IMR-90 (cell line): Measurements from ENCODE around the gene UBE2V1. TPM values are rescaled to one million over a fixed set of nuclear protein-coding genes. Genes with fewer than 3 reads are reported as not detected.

ENCODE experiments used
- ATAC-seq: fragments of 200-7000 bp; cut with Tn5 transposase; 2 replicates; pipeline ENCODE4 v1.9.1; 2020; ENCODE audit warnings: low read depth, mild to moderate bottlenecking, moderate library complexity
- BruUV-seq: library from RNA; stranded (reverse); fragments of 400-500 nt; replicated peaks from 2 replicates; lab custom pipeline; 2021; lab: Mats Ljungman, UMichigan
- CTCF ChIA-PET: fragments of 300-600 bp; formaldehyde crosslinking; extraction: SDS; loops from one replicate; lab custom pipeline; 2021; ENCODE audit warnings: antibody characterized with exemption; lab: Yijun Ruan, JAX
- POLR2A ChIA-PET: fragments of 300-600 bp; sonication (Branson Sonifier 250); formaldehyde crosslinking; loops from one replicate; lab custom pipeline; 2022; ENCODE audit warnings: antibody characterized with exemption; ENCODE audit not compliant: unreplicated experiment; lab: Charles Lee
- DNase-seq: peaks from one replicate; pipeline ENCODE4 v3.0.0; 2013
- H2AFZ ChIP-seq: replicated peaks from 2 replicates; pipeline ENCODE3; 2013; ENCODE audit warnings: low read length, mild to moderate bottlenecking; ENCODE audit not compliant: poor library complexity
- H2AK5ac ChIP-seq: 2 replicates; pipeline ENCODE4 v1.6.1; 2013; ENCODE audit warnings: low read depth, low read length, inconsistent platforms
- H2AK9ac ChIP-seq: replicated peaks from 2 replicates; pipeline ENCODE3; 2013; ENCODE audit warnings: mild to moderate bottlenecking, low read depth, low read length, moderate library complexity; ENCODE audit not compliant: poor library complexity
- H2BK120ac ChIP-seq: 2 replicates; pipeline ENCODE4 v1.6.1; 2013; ENCODE audit warnings: low read depth, low read length, inconsistent platforms
- H2BK15ac ChIP-seq: 3 replicates; pipeline ENCODE4 v1.6.1; 2013; ENCODE audit warnings: low read depth, low read length, inconsistent platforms
- H2BK20ac ChIP-seq: 2 replicates; pipeline ENCODE4 v1.6.1; 2013; ENCODE audit warnings: low read depth, mild to moderate bottlenecking, inconsistent platforms, low read length, moderate library complexity
- H2BK5ac ChIP-seq: 2 replicates; pipeline ENCODE4 v1.6.1; 2013; ENCODE audit warnings: mild to moderate bottlenecking, low read depth, low read length, inconsistent platforms; ENCODE audit not compliant: poor library complexity, severe bottlenecking
- H3K14ac ChIP-seq: replicated peaks from 2 replicates; pipeline ENCODE4 v1.6.1; 2013; ENCODE audit warnings: low read depth, low read length, inconsistent platforms
- H3K18ac ChIP-seq: 2 replicates; pipeline ENCODE4 v1.6.1; 2013; ENCODE audit warnings: low read depth, low read length, control low read depth
- H3K23ac ChIP-seq: 2 replicates; pipeline ENCODE4 v1.6.1; 2013; ENCODE audit warnings: low read depth, low read length, inconsistent platforms
- H3K27ac ChIP-seq: 2 replicates; pipeline ENCODE4 v1.5.1; 2013; ENCODE audit warnings: mild to moderate bottlenecking, control low read depth, low read length; ENCODE audit not compliant: insufficient read depth
- H3K27me3 ChIP-seq: 2 replicates; pipeline ENCODE4 v1.6.1; 2013; ENCODE audit warnings: low read length; ENCODE audit not compliant: control insufficient read depth, insufficient read depth
- H3K36me3 ChIP-seq: 2 replicates; pipeline ENCODE4 v1.6.1; 2013; ENCODE audit warnings: low read length, mixed read lengths; ENCODE audit not compliant: control insufficient read depth, insufficient read depth
- H3K4ac ChIP-seq: 2 replicates; pipeline ENCODE4 v1.6.1; 2013; ENCODE audit warnings: low read depth, low read length, inconsistent platforms
- H3K4me1 ChIP-seq: 2 replicates; pipeline ENCODE4 v1.6.1; 2013; ENCODE audit warnings: low read length, mixed read lengths; ENCODE audit not compliant: control insufficient read depth, insufficient read depth
- H3K4me2 ChIP-seq: 2 replicates; pipeline ENCODE4 v1.6.1; 2013; ENCODE audit warnings: low read depth, mild to moderate bottlenecking, control low read depth, low read length, moderate library complexity
- H3K4me3 ChIP-seq: 2 replicates; pipeline ENCODE4 v1.5.1; 2013; ENCODE audit warnings: low read depth, mild to moderate bottlenecking, control low read depth, low read length, moderate library complexity; ENCODE audit not compliant: insufficient read depth
- H3K56ac ChIP-seq: 2 replicates; pipeline ENCODE4 v1.6.1; 2013; ENCODE audit warnings: low read length, inconsistent platforms; ENCODE audit not compliant: insufficient read depth; ENCODE audit errors: extremely low read depth
- H3K79me1 ChIP-seq, 2 experiments: 2 replicates each; pipeline ENCODE4 v1.6.1; 2013; ENCODE audit warnings: low read length in 2 of 2, inconsistent platforms in 1 of 2, low read depth in 1 of 2
- H3K9ac ChIP-seq: 2 replicates; pipeline ENCODE4 v1.6.1; 2013; ENCODE audit warnings: low read depth, low read length, control low read depth
- H3K9me1 ChIP-seq: 2 replicates; pipeline ENCODE4 v1.6.1; 2013; ENCODE audit warnings: low read length, inconsistent platforms; ENCODE audit not compliant: insufficient read depth
- H3K9me3 ChIP-seq: 2 replicates; pipeline ENCODE4 v1.6.1; 2013; ENCODE audit warnings: low read length; ENCODE audit not compliant: control insufficient read depth, insufficient read depth
- H4K20me1 ChIP-seq: 2 replicates; pipeline ENCODE4 v1.6.1; 2013; ENCODE audit warnings: low read length, inconsistent platforms; ENCODE audit not compliant: insufficient read depth
- H4K5ac ChIP-seq: 2 replicates; pipeline ENCODE4 v1.6.1; 2013; ENCODE audit warnings: mild to moderate bottlenecking, low read depth, low read length, control low read depth
- H4K8ac ChIP-seq, 2 experiments: 2 replicates each; pipeline ENCODE4 v1.6.1; 2013; ENCODE audit warnings: low read depth in 2 of 2, low read length in 2 of 2, control low read depth in 1 of 2, inconsistent platforms in 1 of 2
- H4K91ac ChIP-seq: 2 replicates; pipeline ENCODE4 v1.6.1; 2013; ENCODE audit warnings: low read depth, low read length, inconsistent platforms; ENCODE audit not compliant: insufficient read depth
- BHLHE40 ChIP-seq: fragments of 150-350 bp; IDR thresholded peaks from 2 replicates; pipeline ENCODE4 v1.6.1; 2016; ENCODE audit warnings: mild to moderate bottlenecking, low read depth, low read length
- CEBPB ChIP-seq: IDR thresholded peaks from 2 replicates; pipeline ENCODE4 v1.6.1; 2012; ENCODE audit warnings: low read depth, low read length, improper control_type of control experiment
- CHD1 ChIP-seq: IDR thresholded peaks from 2 replicates; pipeline ENCODE4 v1.6.1; 2012; ENCODE audit warnings: low read depth, low read length, improper control_type of control experiment
- CTCF ChIP-seq: conservative IDR thresholded peaks from 2 replicates; pipeline ENCODE4 v1.5.1; 2012; ENCODE audit warnings: mild to moderate bottlenecking, low read depth, low read length, improper control_type of control experiment
- ELK1 ChIP-seq: fragments of 150-350 bp; IDR thresholded peaks from 2 replicates; pipeline ENCODE4 v1.6.1; 2016; ENCODE audit warnings: low read depth, mild to moderate bottlenecking, low read length, moderate library complexity, borderline replicate concordance
- FOS ChIP-seq: fragments of 150-350 bp; IDR thresholded peaks from 2 replicates; pipeline ENCODE4 v1.6.1; 2016; ENCODE audit warnings: low read depth, low read length
- MAFK ChIP-seq: IDR thresholded peaks from 2 replicates; pipeline ENCODE4 v1.6.1; 2012; ENCODE audit warnings: low read depth, low read length, improper control_type of control experiment
- MAZ ChIP-seq: IDR thresholded peaks from 2 replicates; pipeline ENCODE4 v1.6.1; 2012; ENCODE audit warnings: low read depth, mild to moderate bottlenecking, low read length, improper control_type of control experiment, moderate library complexity, borderline replicate concordance
- MXI1 ChIP-seq: IDR thresholded peaks from 2 replicates; pipeline ENCODE4 v1.6.1; 2012; ENCODE audit warnings: low read depth, mild to moderate bottlenecking, low read length, moderate library complexity, borderline replicate concordance
- NFE2L2 ChIP-seq: fragments of 150-350 bp; IDR thresholded peaks from 2 replicates; pipeline ENCODE4 v1.6.1; 2016; ENCODE audit warnings: low read depth, mild to moderate bottlenecking, low read length
- POLR2A ChIP-seq: IDR thresholded peaks from 2 replicates; pipeline ENCODE4 v1.6.1; 2012; ENCODE audit warnings: mild to moderate bottlenecking, low read depth, low read length
- RAD21 ChIP-seq: IDR thresholded peaks from 2 replicates; pipeline ENCODE4 v1.6.1; 2012; ENCODE audit warnings: low read length, improper control_type of control experiment
- RCOR1 ChIP-seq: IDR thresholded peaks from 2 replicates; pipeline ENCODE4 v1.6.1; 2012; ENCODE audit warnings: mild to moderate bottlenecking, low read length, improper control_type of control experiment; ENCODE audit not compliant: insufficient replicate concordance
- RFX5 ChIP-seq: IDR thresholded peaks from 2 replicates; pipeline ENCODE4 v1.8.0; 2012; ENCODE audit warnings: low read depth, mild to moderate bottlenecking, low read length, moderate library complexity
- SMC3 ChIP-seq: fragments of 150-350 bp; IDR thresholded peaks from 2 replicates; pipeline ENCODE4 v1.6.1; 2016; ENCODE audit warnings: low read depth, mild to moderate bottlenecking, antibody characterized with exemption, low read length, moderate library complexity
- dilution Hi-C: fragments of 300-500 bp; cut with HindIII; formaldehyde crosslinking; loops from one replicate; pipeline ENCODE4 v1.14.3; 2018; ENCODE audit warnings: low sequenced_read_pairs; ENCODE audit not compliant: unreplicated experiment
- in situ Hi-C: fragments of 300-500 bp; cut with MboI; formaldehyde crosslinking; loops from 3 replicates; pipeline ENCODE4 v1.14.3; 2019; ENCODE audit warnings: low sequenced_read_pairs, inconsistent platforms, mixed read lengths
- intact Hi-C: fragments of 100-400 bp; cut with micrococcal nuclease; formaldehyde crosslinking; loops from 2 replicates; pipeline ENCODE4 v1.10.0; 2022
- polyA plus RNA-seq, 3 experiments: library from polyadenylated mRNA; depleted of rRNA; stranded (reverse); fragments of >200 nt; gene quantifications; 2 replicates each; pipeline ENCODE4 v1.2.3, GENCODE V29; 2012; ENCODE audit warnings: low replicate concordance in 1 of 3
- total RNA-seq: library from RNA; depleted of rRNA; stranded (reverse); fragments of >200 nt; gene quantifications from 2 replicates; pipeline ENCODE4 v1.2.3, GENCODE V29; 2012
- TF ChIP-seq, protein P1 (sequence below): fragments of 150-350 bp; IDR thresholded peaks from 2 replicates; pipeline ENCODE4 v1.6.1; 2017; ENCODE audit warnings: mild to moderate bottlenecking, antibody characterized with exemption, low read length, low read depth

Gene UBE2V1
- total and polyA plus RNA-seq, 2 of the 4 experiments (the other 2 are of a cell fraction) = 20.1 to 138 TPM

- Histone ChIP-seq H3K56ac (no peak overlapping the region), H4K20me1 (peaks cover 83% of the 10 kb centered on the region), H3K4ac (no peak overlapping the region), H4K91ac (no peak overlapping the region), H3K9me1 (peaks cover 34% of the 10 kb centered on the region), H3K18ac (no peak overlapping the region), H3K4me1 (peaks cover 27% of the 10 kb centered on the region), H3K9me3 (no peaks in the 10 kb centered on the region), H3K27me3 (no peaks in the 10 kb centered on the region), H2BK120ac (no peak overlapping the region), H4K5ac (no peak overlapping the region), H2BK5ac (no peak overlapping the region), H3K36me3 (peaks cover 13% of the 10 kb centered on the region), H2BK20ac (no peak overlapping the region), H3K4me2 (no peak overlapping the region), H2AK5ac (no peak overlapping the region), H3K9ac (no peak overlapping the region), H3K14ac (no peak overlapping the region), H3K79me1 (peaks cover 12 to 74% of the 10 kb centered on the region in 2 experiments), H4K8ac (no peak overlapping the region), H3K27ac (no peak overlapping the region), H2AFZ (no peak overlapping the region), H2BK15ac (no peak overlapping the region), H3K23ac (no peak overlapping the region), H2AK9ac (no peak overlapping the region), H3K4me3 (no peak overlapping the region)
- no peak for TF ChIP-seq MAFK
- no peak for TF ChIP-seq RAD21
- TF ChIP-seq RFX5 = no peak
- TF ChIP-seq CEBPB = no peak
- no peak for TF ChIP-seq FOS
- no peak for TF ChIP-seq POLR2A
- TF ChIP-seq, protein P1, sequence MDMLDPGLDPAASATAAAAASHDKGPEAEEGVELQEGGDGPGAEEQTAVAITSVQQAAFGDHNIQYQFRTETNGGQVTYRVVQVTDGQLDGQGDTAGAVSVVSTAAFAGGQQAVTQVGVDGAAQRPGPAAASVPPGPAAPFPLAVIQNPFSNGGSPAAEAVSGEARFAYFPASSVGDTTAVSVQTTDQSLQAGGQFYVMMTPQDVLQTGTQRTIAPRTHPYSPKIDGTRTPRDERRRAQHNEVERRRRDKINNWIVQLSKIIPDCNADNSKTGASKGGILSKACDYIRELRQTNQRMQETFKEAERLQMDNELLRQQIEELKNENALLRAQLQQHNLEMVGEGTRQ = no peak
- no peak for TF ChIP-seq CHD1
- no peak for TF ChIP-seq ELK1
- TF ChIP-seq SMC3 = no peak
- no peak for TF ChIP-seq MXI1
- TF ChIP-seq NFE2L2 = no peak
- no peak for TF ChIP-seq BHLHE40
- TF ChIP-seq MAZ = no peak
- no peak for TF ChIP-seq RCOR1
- no peak for TF ChIP-seq CTCF
- ATAC-seq = no peak
- no peak for DNase-seq
- no TSS peak for BruUV-seq
- dilution Hi-C loops (no loop called here), intact Hi-C loops (no loop called here), in situ Hi-C loops (no loop called here)
- ChIA-PET CTCF (no interaction called here), POLR2A (no interaction called here)
Observed at GRCh38 chr20:50100552-50100951, 12.4 kb downstream of the UBE2V1 start.
